GM12874 (cell line): Measurements from ENCODE around the gene SLC16A7.

ENCODE experiments used
- CTCF ChIP-seq: IDR thresholded peaks from 2 replicates; pipeline ENCODE4 v1.5.1; 2011; ENCODE audit warnings: low read depth, mild to moderate bottlenecking, control low read depth, low read length, moderate library complexity; ENCODE audit not compliant: insufficient read depth

Gene SLC16A7

GRCh38 chr12:59735231-59735630, 139.4 kb downstream of the SLC16A7 start:
- TF ChIP-seq CTCF: no peak

DNA sequence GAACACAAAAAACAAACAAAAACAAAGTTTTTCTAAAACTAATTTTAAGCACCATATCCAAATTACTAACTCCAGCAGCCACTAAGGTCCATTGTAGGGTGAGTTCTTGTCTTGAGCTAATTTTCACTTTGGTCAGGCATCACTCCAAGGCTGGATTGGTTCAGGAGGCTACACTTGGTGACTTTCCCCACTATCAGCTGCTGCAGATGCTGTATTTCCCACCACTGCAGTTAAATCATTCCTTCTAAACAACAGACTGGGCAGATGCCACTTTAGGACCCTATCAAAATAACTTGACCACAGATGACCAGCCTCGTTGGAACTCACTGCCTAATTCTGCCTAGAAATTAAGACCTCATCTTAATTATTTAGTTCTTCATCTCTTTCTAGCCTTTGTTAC, 140.5 kb downstream of the SLC16A7 start:
- no peak for TF ChIP-seq CTCF

GRCh38 chr12:59736786-59737185, 141.0 kb downstream of the SLC16A7 start:
- TF ChIP-seq CTCF: no peak

GRCh38 chr12:59737725-59738463, 142.1 kb downstream of the SLC16A7 start:
- no peak for TF ChIP-seq CTCF

- no peak for TF ChIP-seq CTCF
Observed at GRCh38 chr12:59742841-59743240, 147.0 kb downstream of the SLC16A7 start.

GRCh38 chr12:59744564-59744963, 148.7 kb downstream of the SLC16A7 start:
- no peak for TF ChIP-seq CTCF

- no peak for TF ChIP-seq CTCF
Observed at GRCh38 chr12:59761542-59761941, 165.7 kb downstream of the SLC16A7 start.
